Iris pigment epithelial cell (primary cell): ENCODE results near the gene ZNF20.
A peak's percentile ranks its signal among the peaks of the same experiment; 100 is the strongest.
"Not testable (repeated sequence)": the region's sequence is repeated elsewhere in the genome, so short reads cannot be mapped to it uniquely, and the experiment has no call there.

Experiments
- DNase-seq: peaks from one replicate; pipeline ENCODE4 v3.0.0-alpha.2; 2011; ENCODE audit warnings: low read depth

The ZNF20 gene

DNA sequence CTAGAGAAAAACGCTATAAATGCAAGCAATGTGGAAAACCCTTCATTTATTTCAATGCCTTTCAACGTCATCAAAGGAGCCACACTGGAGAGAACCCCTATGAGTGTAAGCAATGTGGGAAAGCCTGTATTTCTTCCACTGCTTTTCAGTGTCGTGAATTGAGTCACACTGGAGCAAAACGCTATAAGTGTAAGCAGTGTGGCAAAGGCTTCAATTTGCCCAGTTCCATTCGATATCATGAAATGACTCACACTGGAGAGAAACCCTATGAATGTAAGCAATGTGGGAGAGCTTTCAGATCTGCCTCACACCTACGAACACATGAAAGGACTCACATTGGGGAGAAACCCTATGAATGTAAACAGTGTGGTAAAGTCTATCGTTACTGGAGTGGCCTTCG lies 27.4 kb downstream of the ZNF20 start:
- no peak for DNase-seq

DNA sequence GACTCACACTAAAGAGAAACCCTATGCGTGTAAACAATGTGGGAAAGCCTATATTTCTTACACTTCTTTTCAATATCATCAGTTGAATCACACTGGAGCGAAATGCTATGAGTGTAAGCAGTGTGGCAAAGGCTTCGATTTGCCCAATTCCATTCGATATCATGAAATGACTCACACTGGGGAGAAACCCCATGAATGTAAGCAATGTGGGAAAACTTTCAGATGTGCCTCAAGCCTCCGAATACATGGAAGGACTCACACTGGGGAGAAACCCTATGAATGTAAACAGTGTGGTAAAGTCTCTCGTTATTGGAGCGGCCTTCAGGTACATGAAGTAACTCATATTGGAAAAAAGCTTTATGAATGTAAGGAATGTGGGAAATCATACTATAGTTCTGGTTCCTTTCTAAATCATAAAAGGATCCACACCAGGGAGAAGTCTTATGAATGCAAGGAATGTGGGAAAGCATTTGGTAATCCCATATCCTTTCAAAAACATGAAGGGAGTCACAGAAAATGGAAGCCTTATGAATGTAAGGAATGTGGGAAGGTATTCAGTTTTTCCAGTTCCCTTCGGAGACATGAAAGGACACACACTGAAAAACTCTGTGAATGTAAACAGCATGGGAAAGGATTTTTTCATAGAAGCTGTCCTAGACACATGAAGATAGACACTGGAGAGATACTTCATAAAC lies 28.1 kb downstream of the ZNF20 start:
- DNase-seq: no peak

DNA sequence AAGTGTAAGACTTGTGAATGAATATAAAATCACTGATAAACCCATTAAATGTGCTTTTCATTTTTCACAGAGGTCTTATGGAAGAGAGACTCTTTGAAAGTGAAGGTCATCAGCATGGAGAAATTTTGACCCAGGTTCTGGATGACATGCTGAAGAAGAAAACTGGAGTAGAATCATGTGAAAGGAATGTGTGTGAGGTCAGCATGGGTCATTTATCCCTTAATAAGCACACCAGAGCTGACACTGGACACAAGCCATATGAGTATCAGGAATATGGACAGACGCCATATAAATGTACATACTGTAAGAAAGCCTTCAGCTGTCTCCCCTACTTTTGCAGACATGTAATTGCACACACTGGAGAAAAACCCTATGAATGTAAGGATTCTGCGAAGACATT lies 29.0 kb downstream of the ZNF20 start:
- DNase-seq: no peak

- DNase-seq: not testable (repeated sequence)
Measured at GRCh38 chr19:12103909-12104308, 36.2 kb downstream of the ZNF20 start.

GRCh38 chr19:12098040-12098439 lies 42.1 kb downstream of the ZNF20 start:
- DNase-seq: no peak

DNA sequence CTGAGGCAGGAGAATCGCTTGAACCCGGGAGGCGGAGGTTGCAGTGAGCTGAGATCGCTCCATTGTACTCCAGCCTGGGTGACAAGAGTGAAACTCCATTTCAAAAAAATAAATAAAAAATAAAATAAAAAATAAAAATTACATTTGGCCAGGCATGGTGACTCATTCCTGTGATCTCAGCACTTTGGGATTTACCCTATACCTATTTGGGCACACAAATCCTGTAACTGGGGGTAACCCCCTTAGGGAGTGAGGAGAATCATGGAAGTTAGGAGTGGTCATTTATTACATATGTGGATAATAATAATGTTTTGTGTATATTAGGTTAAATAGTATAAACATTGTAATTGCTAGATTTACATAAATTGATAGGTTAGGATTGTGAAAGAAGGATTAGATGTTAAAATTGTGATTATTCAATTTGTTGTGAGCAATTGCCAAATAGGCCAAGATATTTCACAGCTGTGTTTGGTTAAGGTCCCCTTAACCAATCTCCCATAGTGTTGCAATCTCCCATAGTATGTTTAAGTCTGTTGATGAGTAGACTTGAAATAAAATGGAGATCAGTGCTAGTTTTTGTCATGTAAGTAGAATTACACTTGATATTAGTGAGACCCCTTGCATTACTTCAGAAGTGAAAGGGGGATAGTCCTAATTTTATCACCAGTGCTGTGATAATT lies 44.9 kb downstream of the ZNF20 start:
- peak; percentile 85 for DNase-seq

DNA sequence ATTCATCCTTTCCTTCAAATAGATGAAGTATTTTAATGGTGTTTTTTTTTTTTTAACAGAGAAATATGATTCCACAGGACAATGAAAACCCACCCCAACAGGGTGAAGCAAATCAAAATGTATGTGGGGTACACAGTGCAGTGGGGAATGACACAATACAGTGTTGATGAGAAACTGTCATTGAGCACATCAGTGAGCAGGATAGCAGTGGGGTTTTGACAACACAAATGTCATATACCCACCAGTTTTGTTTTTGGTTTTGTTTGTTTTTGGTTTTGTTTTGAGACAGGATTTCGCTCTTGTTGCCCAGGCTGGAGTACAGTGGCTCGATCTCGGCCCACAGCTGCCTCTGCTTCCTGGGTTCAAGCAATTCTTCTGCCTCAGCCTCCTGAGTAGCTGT lies 46.4 kb downstream of the ZNF20 start:
- DNase-seq: no peak

GRCh38 chr19:12092956-12093355 lies 47.2 kb downstream of the ZNF20 start:
- peak; percentile 34 for DNase-seq

DNA sequence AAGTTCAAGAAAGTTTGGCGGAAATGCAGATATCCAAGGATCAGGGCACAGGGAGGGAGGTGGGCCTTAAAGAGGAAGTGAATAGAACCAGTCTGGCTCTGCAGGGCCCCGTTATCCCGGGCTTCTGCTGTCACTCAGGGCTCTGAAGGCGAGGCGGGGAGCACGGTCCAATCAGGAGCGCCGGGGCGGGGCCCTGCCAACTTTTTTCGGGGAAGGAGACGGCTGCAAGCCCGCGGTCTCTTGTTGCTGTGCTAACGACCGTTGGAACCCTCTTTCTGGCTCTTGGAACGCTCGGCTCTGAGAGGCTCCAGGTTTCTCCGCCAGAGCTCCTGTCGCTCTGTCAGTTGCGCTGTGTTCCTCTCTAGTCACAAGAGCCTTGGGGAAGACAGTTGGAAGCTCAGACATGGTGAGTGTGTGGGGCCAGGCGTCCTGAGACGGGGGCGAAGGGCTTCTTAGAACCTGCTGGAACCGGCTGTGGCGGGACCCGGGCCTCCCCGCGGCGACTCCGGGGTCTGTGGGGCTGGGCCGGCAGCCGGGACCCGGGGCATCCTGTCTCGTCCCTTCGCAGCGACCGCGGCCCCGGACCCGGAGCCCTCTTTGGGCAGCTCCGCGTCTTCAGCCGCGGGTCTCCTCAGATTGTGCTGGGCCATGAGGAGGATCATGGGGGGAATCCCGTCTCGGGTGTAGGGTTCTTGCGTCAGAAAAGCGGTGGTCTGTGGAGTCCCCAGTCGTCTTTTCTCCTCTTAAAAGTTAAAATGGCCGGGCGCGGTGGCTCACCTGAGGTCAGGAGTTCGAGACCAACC lies 47.9 kb downstream of the ZNF20 start:
- peak; percentile 94 for DNase-seq

DNA sequence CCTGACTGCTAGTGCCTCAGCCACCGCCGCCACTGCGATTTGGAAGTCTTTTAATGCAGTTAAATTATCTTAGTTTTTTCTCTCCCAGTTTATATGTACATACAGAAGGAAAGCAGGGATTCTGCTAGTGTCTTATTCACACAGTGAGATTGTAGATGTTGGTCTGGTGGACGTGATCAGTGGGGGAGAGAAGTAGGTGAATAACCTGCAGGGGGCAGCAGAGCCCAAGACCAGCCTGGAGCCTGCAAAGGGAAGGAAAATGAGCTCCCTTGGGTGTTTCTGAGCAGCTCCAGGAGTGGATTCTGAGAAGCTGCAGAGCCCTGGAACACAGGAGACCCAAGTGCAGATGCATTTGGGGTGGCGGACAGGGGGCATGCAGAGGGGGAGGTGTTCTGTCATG lies 49.3 kb downstream of the ZNF20 start:
- DNase-seq: peak; percentile 72

GRCh38 chr19:12085074-12085818 lies 54.9 kb downstream of the ZNF20 start:
- no peak for DNase-seq

DNA sequence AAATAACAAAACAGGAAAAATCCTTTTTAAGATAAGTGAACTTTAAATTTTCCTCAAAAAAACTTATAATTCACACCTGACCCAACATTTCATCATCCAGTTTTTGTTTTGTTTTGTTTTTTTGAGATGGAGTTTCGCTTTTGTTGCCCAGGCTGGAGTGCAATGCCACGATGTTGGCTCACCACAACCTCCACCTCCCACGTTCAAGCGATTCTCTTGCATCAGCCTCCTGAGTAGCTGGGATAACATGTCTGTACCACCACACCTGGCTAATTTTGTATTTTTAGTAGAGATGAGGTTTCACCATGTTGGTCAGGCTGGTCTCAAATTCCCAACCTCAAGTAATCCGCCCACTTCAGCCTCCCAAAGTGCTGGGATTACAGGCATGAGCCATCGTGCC lies 56.8 kb downstream of the ZNF20 start:
- DNase-seq: not testable (repeated sequence)
